HG03460 (cell line): ENCODE measurements around the gene CD68.
"Not testable (repeated sequence)": the region's sequence is repeated elsewhere in the genome, so short reads cannot be mapped to it uniquely, and the experiment has no call there.

Experiments used
- ATAC-seq: cut with Tn5 transposase; IDR thresholded peaks from one replicate; pipeline ENCODE4 v1.9.1; 2021; ENCODE audit not compliant: unreplicated experiment

The CD68 gene

GRCh38 chr17:7580604-7581575, 1.5 kb downstream of the CD68 start:
- ATAC-seq, result no peak

GRCh38 chr17:7582396-7583252, 3.2 kb downstream of the CD68 start:
- no peak for ATAC-seq

GRCh38 chr17:7583253-7584109, 4.0 kb downstream of the CD68 start, which contains the start of gene MPDU1:
Gene MPDU1, plus strand, starts transcription at chr17:7583852. Its CDS starts 11 bp downstream, at chr17:7583863.
- peak; percentile 55 for ATAC-seq

GRCh38 chr17:7586673-7587419, 7.4 kb downstream of the CD68 start:
- ATAC-seq, result no peak

- no peak for ATAC-seq
Measured at GRCh38 chr17:7587420-7588151, 8.1 kb downstream of the CD68 start.

GRCh38 chr17:7588553-7589203, 9.2 kb downstream of the CD68 start:
- no peak for ATAC-seq

- no peak for ATAC-seq
Measured at GRCh38 chr17:7589204-7589868, 9.9 kb downstream of the CD68 start.

- ATAC-seq, result no peak
Measured at GRCh38 chr17:7589891-7590691, 10.7 kb downstream of the CD68 start, which contains the start of gene SOX15. Gene SOX15, minus strand, starts transcription at chr17:7590094. Its CDS starts 418 bp downstream, at chr17:7589676.

- ATAC-seq, result no peak
Measured at GRCh38 chr17:7590743-7591142, 11.3 kb downstream of the CD68 start.

- no peak for ATAC-seq
Measured at GRCh38 chr17:7591596-7591995, 12.2 kb downstream of the CD68 start.

GRCh38 chr17:7592422-7593021, 13.1 kb downstream of the CD68 start:
- ATAC-seq, result no peak

GRCh38 chr17:7593296-7593695, 13.9 kb downstream of the CD68 start:
- ATAC-seq, result no peak

GRCh38 chr17:7597561-7597960, 18.1 kb downstream of the CD68 start:
- ATAC-seq, result not testable (repeated sequence)

GRCh38 chr17:7606280-7606679, 26.8 kb downstream of the CD68 start:
- no peak for ATAC-seq

- no peak for ATAC-seq
Measured at GRCh38 chr17:7610641-7611040, 31.2 kb downstream of the CD68 start.

GRCh38 chr17:7611635-7612293, 32.3 kb downstream of the CD68 start:
- ATAC-seq, result no peak

- no peak for ATAC-seq
Measured at GRCh38 chr17:7612294-7612640, 32.8 kb downstream of the CD68 start.
